ENCODE data around the gene KCTD18. TPM values are rescaled to one million over a fixed set of nuclear protein-coding genes. Genes with fewer than 3 reads are reported as not detected.

Gene KCTD18
- total and polyA plus RNA-seq, 2 of the 8 experiments (the other 6 are each of a cell fraction or from before 2014, with no cell fraction given) = 1.6 to 3.1 TPM

GRCh38 chr2:200442471-200442870 lies 67.4 kb downstream of the KCTD18 start:
- Histone ChIP-seq H3K4me1 (replicated peaks in 1 of 4; ENCODE audit: control insufficient read depth in 3 of 4, insufficient read depth in 4 of 4, low read length in 3 of 4) (no peaks in the 10 kb centered on the region), H3K36me3 (ENCODE audit: control insufficient read depth in 2 of 4, insufficient read depth in 4 of 4, low read length in 3 of 4) (peaks cover 3 to 69% (median 44%) of the 10 kb centered on the region in 4 experiments; a peak in 6 of 8 replicates), H2BK12ac (ENCODE audit: low read depth, low read length) (no peak overlapping the region), H4K5ac (ENCODE audit: insufficient read length, low read depth, low read length) (no peak overlapping the region), H3K4me2 (ENCODE audit: insufficient read depth in 1 of 2, low read depth in 2 of 2, low read length in 2 of 2) (no peak overlapping the region), H3K4me3 (ENCODE audit: extremely low read depth in 1 of 4, insufficient read depth in 2 of 4, low read depth in 3 of 4, low read length in 4 of 4) (no peak overlapping the region), H4K91ac (replicated peaks; ENCODE audit: insufficient read length, low read length) (no peak overlapping the region), H3K79me2 (ENCODE audit: control insufficient read depth in 1 of 2, insufficient read depth in 2 of 2, low read length in 2 of 2) (no peaks in the 10 kb centered on the region), H3K23ac (ENCODE audit: insufficient read length) (no peak overlapping the region), H3K14ac (ENCODE audit: insufficient read length) (no peak overlapping the region), H3K4ac (replicated peaks; ENCODE audit: insufficient read length, low read depth, low read length) (no peak overlapping the region), H3K9me3 (ENCODE audit: insufficient read depth in 2 of 2, low read depth in 1 of 2, low read length in 1 of 2) (no peaks in the 10 kb centered on the region), H3K27me3 (replicated peaks in 1 of 4; ENCODE audit: control insufficient read depth in 3 of 4, extremely low read depth in 1 of 4, insufficient read depth in 3 of 4, low read length in 3 of 4) (no peaks in the 10 kb centered on the region), H3K56ac (replicated peaks; ENCODE audit: insufficient read length, low read depth, low read length) (no peak overlapping the region), H2BK15ac (ENCODE audit: low read length) (no peak overlapping the region), H4K20me1 (replicated peaks in 1 of 2; ENCODE audit: control insufficient read depth in 1 of 2, insufficient read depth in 2 of 2, low read length in 2 of 2) (no peaks in the 10 kb centered on the region), H2BK20ac (ENCODE audit: low read length) (no peak overlapping the region), H2BK5ac (ENCODE audit: low read depth, low read length) (no peak overlapping the region), H2AFZ (ENCODE audit: low read length) (no peak overlapping the region), H2AK5ac (ENCODE audit: low read depth, low read length) (no peak overlapping the region), H3K18ac (ENCODE audit: extremely low read depth, low read length) (no peak overlapping the region), H2BK120ac (replicated peaks; ENCODE audit: low read depth, low read length) (no peak overlapping the region), H3K23me2 (ENCODE audit: low read depth, low read length) (no peaks in the 10 kb centered on the region), H4K8ac (ENCODE audit: extremely low read depth, insufficient read depth, low read length) (no peak overlapping the region), H3K27ac (ENCODE audit: low read depth, low read length) (no peak overlapping the region), H3K79me1 (ENCODE audit: low read depth, low read length) (no peaks in the 10 kb centered on the region), H3K9ac (replicated peaks in 1 of 4; ENCODE audit: extremely low read depth in 1 of 4, low read depth in 3 of 4, low read length in 3 of 4) (no peak overlapping the region)
- FAIRE-seq (no peak), DNase-seq (ENCODE audit: low read depth in 1 of 2, low spot score in 2 of 2) (no peak)
- ChIA-PET CTCF (ENCODE audit: partially characterized antibody) (interaction anchor here (1.9 kb wide), 1 partner anchor 14 kb away, joined by 5 read pairs; no protein-coding TSS in a partner anchor), POLR2A (ENCODE audit: partially characterized antibody) (interaction anchor here (1.5 kb wide), 1 partner anchor 34 kb away, joined by 4 read pairs; no protein-coding TSS in a partner anchor)
- TF ChIP-seq KDM4A (IDR thresholded peaks at IDR 0.05; ENCODE audit: low read depth, low read length, severe bottlenecking) = no peak
- 82% methylated on average over 1 of the region's 1 CpG; no CpG with 5 or more reads in 1 of the 2 experiments for WGBS, 2 experiments (ENCODE audit: extremely low coverage in 1 of 2, insufficient coverage in 1 of 2, insufficient read length in 1 of 2, insufficient replicate concordance in 2 of 2, low coverage in 1 of 2, low lambda C conversion rate in 2 of 2, missing lambda C conversion rate in 1 of 2)
